IMR-90 (cell line): ENCODE data around the gene ZNF587B. TPM values are rescaled to one million over a fixed set of nuclear protein-coding genes. Genes with fewer than 3 reads are reported as not detected.
A peak's percentile ranks its signal among the peaks of the same experiment; 100 is the strongest.
"Not testable (repeated sequence)": the region's sequence is repeated elsewhere in the genome, so short reads cannot be mapped to it uniquely, and the experiment has no call there.

Experiments used
- ATAC-seq: fragments of 200-7000 bp; cut with Tn5 transposase; 2 replicates; pipeline ENCODE4 v1.9.1; 2020; ENCODE audit warnings: low read depth, mild to moderate bottlenecking, moderate library complexity
- BruUV-seq: library from RNA; stranded (reverse); fragments of 400-500 nt; replicated peaks from 2 replicates; lab custom pipeline; 2021; lab: Mats Ljungman, UMichigan
- CTCF ChIA-PET: fragments of 300-600 bp; formaldehyde crosslinking; extraction: SDS; loops from one replicate; lab custom pipeline; 2021; ENCODE audit warnings: antibody characterized with exemption; lab: Yijun Ruan, JAX
- POLR2A ChIA-PET: fragments of 300-600 bp; sonication (Branson Sonifier 250); formaldehyde crosslinking; loops from one replicate; lab custom pipeline; 2022; ENCODE audit warnings: antibody characterized with exemption; ENCODE audit not compliant: unreplicated experiment; lab: Charles Lee
- DNase-seq: peaks from one replicate; pipeline ENCODE4 v3.0.0; 2013
- H2AFZ ChIP-seq: replicated peaks from 2 replicates; pipeline ENCODE3; 2013; ENCODE audit warnings: low read length, mild to moderate bottlenecking; ENCODE audit not compliant: poor library complexity
- H2AK5ac ChIP-seq: 2 replicates; pipeline ENCODE4 v1.6.1; 2013; ENCODE audit warnings: low read depth, low read length, inconsistent platforms
- H2AK9ac ChIP-seq: replicated peaks from 2 replicates; pipeline ENCODE3; 2013; ENCODE audit warnings: mild to moderate bottlenecking, low read depth, low read length, moderate library complexity; ENCODE audit not compliant: poor library complexity
- H2BK120ac ChIP-seq: 2 replicates; pipeline ENCODE4 v1.6.1; 2013; ENCODE audit warnings: low read depth, low read length, inconsistent platforms
- H2BK15ac ChIP-seq: 3 replicates; pipeline ENCODE4 v1.6.1; 2013; ENCODE audit warnings: low read depth, low read length, inconsistent platforms
- H2BK20ac ChIP-seq: 2 replicates; pipeline ENCODE4 v1.6.1; 2013; ENCODE audit warnings: low read depth, mild to moderate bottlenecking, inconsistent platforms, low read length, moderate library complexity
- H2BK5ac ChIP-seq: 2 replicates; pipeline ENCODE4 v1.6.1; 2013; ENCODE audit warnings: mild to moderate bottlenecking, low read depth, low read length, inconsistent platforms; ENCODE audit not compliant: poor library complexity, severe bottlenecking
- H3K14ac ChIP-seq: replicated peaks from 2 replicates; pipeline ENCODE4 v1.6.1; 2013; ENCODE audit warnings: low read depth, low read length, inconsistent platforms
- H3K18ac ChIP-seq: 2 replicates; pipeline ENCODE4 v1.6.1; 2013; ENCODE audit warnings: low read depth, low read length, control low read depth
- H3K23ac ChIP-seq: 2 replicates; pipeline ENCODE4 v1.6.1; 2013; ENCODE audit warnings: low read depth, low read length, inconsistent platforms
- H3K27ac ChIP-seq: 2 replicates; pipeline ENCODE4 v1.5.1; 2013; ENCODE audit warnings: mild to moderate bottlenecking, control low read depth, low read length; ENCODE audit not compliant: insufficient read depth
- H3K27me3 ChIP-seq: 2 replicates; pipeline ENCODE4 v1.6.1; 2013; ENCODE audit warnings: low read length; ENCODE audit not compliant: control insufficient read depth, insufficient read depth
- H3K36me3 ChIP-seq: 2 replicates; pipeline ENCODE4 v1.6.1; 2013; ENCODE audit warnings: low read length, mixed read lengths; ENCODE audit not compliant: control insufficient read depth, insufficient read depth
- H3K4ac ChIP-seq: 2 replicates; pipeline ENCODE4 v1.6.1; 2013; ENCODE audit warnings: low read depth, low read length, inconsistent platforms
- H3K4me1 ChIP-seq: 2 replicates; pipeline ENCODE4 v1.6.1; 2013; ENCODE audit warnings: low read length, mixed read lengths; ENCODE audit not compliant: control insufficient read depth, insufficient read depth
- H3K4me2 ChIP-seq: 2 replicates; pipeline ENCODE4 v1.6.1; 2013; ENCODE audit warnings: low read depth, mild to moderate bottlenecking, control low read depth, low read length, moderate library complexity
- H3K4me3 ChIP-seq: 2 replicates; pipeline ENCODE4 v1.5.1; 2013; ENCODE audit warnings: low read depth, mild to moderate bottlenecking, control low read depth, low read length, moderate library complexity; ENCODE audit not compliant: insufficient read depth
- H3K56ac ChIP-seq: 2 replicates; pipeline ENCODE4 v1.6.1; 2013; ENCODE audit warnings: low read length, inconsistent platforms; ENCODE audit not compliant: insufficient read depth; ENCODE audit errors: extremely low read depth
- H3K79me1 ChIP-seq, 2 experiments: 2 replicates each; pipeline ENCODE4 v1.6.1; 2013; ENCODE audit warnings: low read length in 2 of 2, inconsistent platforms in 1 of 2, low read depth in 1 of 2
- H3K9ac ChIP-seq: 2 replicates; pipeline ENCODE4 v1.6.1; 2013; ENCODE audit warnings: low read depth, low read length, control low read depth
- H3K9me1 ChIP-seq: 2 replicates; pipeline ENCODE4 v1.6.1; 2013; ENCODE audit warnings: low read length, inconsistent platforms; ENCODE audit not compliant: insufficient read depth
- H3K9me3 ChIP-seq: 2 replicates; pipeline ENCODE4 v1.6.1; 2013; ENCODE audit warnings: low read length; ENCODE audit not compliant: control insufficient read depth, insufficient read depth
- H4K20me1 ChIP-seq: 2 replicates; pipeline ENCODE4 v1.6.1; 2013; ENCODE audit warnings: low read length, inconsistent platforms; ENCODE audit not compliant: insufficient read depth
- H4K5ac ChIP-seq: 2 replicates; pipeline ENCODE4 v1.6.1; 2013; ENCODE audit warnings: mild to moderate bottlenecking, low read depth, low read length, control low read depth
- H4K8ac ChIP-seq, 2 experiments: 2 replicates each; pipeline ENCODE4 v1.6.1; 2013; ENCODE audit warnings: low read depth in 2 of 2, low read length in 2 of 2, control low read depth in 1 of 2, inconsistent platforms in 1 of 2
- H4K91ac ChIP-seq: 2 replicates; pipeline ENCODE4 v1.6.1; 2013; ENCODE audit warnings: low read depth, low read length, inconsistent platforms; ENCODE audit not compliant: insufficient read depth
- WGBS, 2 experiments: methylation state at CpG; one replicate each; pipeline versions ENCODE4 v1.1.5 to v1.1.7; 2013; ENCODE audit warnings: missing lambda C conversion rate in 2 of 2; ENCODE audit not compliant: insufficient read length in 1 of 2; ENCODE audit errors: extremely low coverage in 2 of 2; 5-methylcytosine and 5-hydroxymethylcytosine counted together
- dilution Hi-C: fragments of 300-500 bp; cut with HindIII; formaldehyde crosslinking; loops from one replicate; pipeline ENCODE4 v1.14.3; 2018; ENCODE audit warnings: low sequenced_read_pairs; ENCODE audit not compliant: unreplicated experiment
- in situ Hi-C: fragments of 300-500 bp; cut with MboI; formaldehyde crosslinking; loops from 3 replicates; pipeline ENCODE4 v1.14.3; 2019; ENCODE audit warnings: low sequenced_read_pairs, inconsistent platforms, mixed read lengths
- intact Hi-C: fragments of 100-400 bp; cut with micrococcal nuclease; formaldehyde crosslinking; loops from 2 replicates; pipeline ENCODE4 v1.10.0; 2022
- polyA plus RNA-seq, 3 experiments: library from polyadenylated mRNA; depleted of rRNA; stranded (reverse); fragments of >200 nt; gene quantifications; 2 replicates each; pipeline ENCODE4 v1.2.3, GENCODE V29; 2012; ENCODE audit warnings: low replicate concordance in 1 of 3
- total RNA-seq: library from RNA; depleted of rRNA; stranded (reverse); fragments of >200 nt; gene quantifications from 2 replicates; pipeline ENCODE4 v1.2.3, GENCODE V29; 2012

Gene ZNF587B
- total and polyA plus RNA-seq, 2 of the 4 experiments (the other 2 are of a cell fraction): 3.7 to 33.9 TPM

- H2BK20ac ChIP-seq, H4K91ac ChIP-seq, H3K14ac ChIP-seq, H2BK5ac ChIP-seq, ATAC-seq, DNase-seq, BruUV-seq, H3K23ac ChIP-seq, H2AK9ac ChIP-seq, H2BK120ac ChIP-seq, H3K9me3 ChIP-seq, H4K8ac ChIP-seq, H3K4me3 ChIP-seq, H3K9ac ChIP-seq, POLR2A ChIA-PET, dilution Hi-C loops, H3K27ac ChIP-seq, H2AK5ac ChIP-seq, CTCF ChIA-PET, H3K4ac ChIP-seq, H2AFZ ChIP-seq, H3K4me1 ChIP-seq, H3K27me3 ChIP-seq, H3K56ac ChIP-seq, H3K18ac ChIP-seq, H4K5ac ChIP-seq, H2BK15ac ChIP-seq, H3K4me2 ChIP-seq, in situ Hi-C loops, H3K9me1 ChIP-seq, intact Hi-C loops: not testable (repeated sequence)
- Histone ChIP-seq H3K79me1 (peaks cover 32 to 75% of the 10 kb centered on the region in 2 experiments), H4K20me1 (peaks cover 40% of the 10 kb centered on the region), H3K36me3 (peaks cover 19% of the 10 kb centered on the region)
- no CpG with 5 or more reads among the region's 3 CpGs for WGBS, 2 experiments
Measured at GRCh38 chr19:57847164-57847563, 17.1 kb downstream of the ZNF587B start.

DNA sequence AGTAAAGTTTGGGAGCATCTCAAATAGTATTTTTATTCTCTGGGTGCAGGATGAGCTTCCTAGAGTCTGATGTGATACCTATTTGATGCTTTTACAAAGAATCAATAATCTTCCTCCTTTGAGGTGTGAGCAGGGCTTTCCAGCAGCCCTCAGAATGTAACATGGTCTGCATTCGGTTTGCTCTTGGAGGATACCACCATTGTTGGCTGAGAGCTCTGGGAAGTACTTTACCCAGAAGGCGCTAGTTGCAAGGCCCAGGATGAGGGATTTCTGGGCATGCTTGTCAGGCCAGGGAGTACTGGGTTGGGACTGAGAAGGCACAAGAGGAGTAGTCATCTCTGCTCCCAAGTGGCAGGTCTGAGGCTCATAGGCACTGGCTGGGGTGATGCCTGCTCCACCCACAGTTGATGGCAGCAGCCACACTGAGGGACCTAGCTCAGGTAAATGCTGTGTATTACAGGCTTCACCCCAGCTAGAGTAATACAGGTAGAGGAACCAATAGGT is 19.1 kb downstream of the ZNF587B start:
- dilution Hi-C loops, H3K9ac ChIP-seq, H3K4ac ChIP-seq, H3K18ac ChIP-seq, H3K27ac ChIP-seq, H3K27me3 ChIP-seq, H3K4me1 ChIP-seq, H3K23ac ChIP-seq, H4K91ac ChIP-seq, H3K14ac ChIP-seq, H4K8ac ChIP-seq, in situ Hi-C loops, H2AFZ ChIP-seq, H3K9me3 ChIP-seq, DNase-seq, CTCF ChIA-PET, H3K56ac ChIP-seq, BruUV-seq, H3K9me1 ChIP-seq, H2AK5ac ChIP-seq, H4K5ac ChIP-seq, H2BK20ac ChIP-seq, H2BK15ac ChIP-seq, H3K4me3 ChIP-seq, POLR2A ChIA-PET, H2BK5ac ChIP-seq, H2BK120ac ChIP-seq, H2AK9ac ChIP-seq, H3K4me2 ChIP-seq, intact Hi-C loops: not testable (repeated sequence)
- H4K20me1 ChIP-seq: peaks cover 31% of the 10 kb centered on the region
- no CpG with 5 or more reads among the region's 2 CpGs for WGBS, 2 experiments
- peaks cover 19% of the 10 kb centered on the region for H3K36me3 ChIP-seq
- peak; percentile 25 for ATAC-seq
- H3K79me1 ChIP-seq: peaks cover 24 to 70% of the 10 kb centered on the region in 2 experiments
